Gastrocnemius medialis (tissue), 4 donors: Measurements from ENCODE around the gene BBX. TPM values are rescaled to one million over a fixed set of nuclear protein-coding genes. Genes with fewer than 3 reads are reported as not detected.

Experiments used
- ATAC-seq, 2 donors: fragments of 150-250 bp; one replicate each; pipeline ENCODE4 v1.9.1; 2016
- DNase-seq, 2 donors: peaks; one replicate each; pipeline ENCODE4 v3.0.0-alpha.2; 2019
- H3K27ac ChIP-seq, 4 donors: fragments of 200-600 bp; sonication (generic); 1 replicate in 1 of 4; 2 replicates in 3 of 4; pipeline ENCODE4 v1.5.1; 2016 to 2018; ENCODE audit warnings: mild to moderate bottlenecking in 2 of 4, moderate library complexity in 1 of 4
- H3K27me3 ChIP-seq, 3 donors: fragments of 200-600 bp; sonication (generic) in 2 of 3; 1 replicate in 1 of 3; 2 replicates in 2 of 3; pipeline versions ENCODE4 v1.5.1 to v1.6.0; 2016 to 2019; ENCODE audit warnings: mild to moderate bottlenecking in 1 of 3, moderate library complexity in 1 of 3
- H3K36me3 ChIP-seq, 2 donors: fragments of 200-600 bp; sonication (generic) in 1 of 2; one replicate each; pipeline ENCODE4 v1.5.1; 2017 to 2018
- H3K4me1 ChIP-seq, 2 donors: fragments of 200-600 bp; sonication (generic) in 1 of 2; one replicate each; pipeline ENCODE4 v1.5.1; 2016 to 2017; ENCODE audit warnings: mild to moderate bottlenecking in 2 of 2
- H3K4me3 ChIP-seq, 4 donors: fragments of 200-600 bp; sonication (generic) in 3 of 4; 1 replicate in 1 of 4; 2 replicates in 3 of 4; pipeline ENCODE4 v1.5.1; 2016 to 2019; ENCODE audit warnings: mild to moderate bottlenecking in 2 of 4
- H3K9me3 ChIP-seq, 3 donors: fragments of 200-600 bp; sonication (generic) in 2 of 3; 1 replicate in 1 of 3; 2 replicates in 2 of 3; pipeline ENCODE4 v1.5.1; 2016 to 2019
- POLR2A ChIP-seq, 2 donors: fragments of 450-650 bp; IDR thresholded peaks; one replicate each; pipeline ENCODE4 v1.6.1; 2017; ENCODE audit warnings: antibody characterized with exemption in 2 of 2, mild to moderate bottlenecking in 2 of 2, moderate library complexity in 2 of 2
- in situ Hi-C, 4 donors: fragments of 200-750 bp; cut with MboI; loops; one replicate each; pipeline versions ENCODE4 v1.15.0 to v1.8.0; 2017; ENCODE audit warnings: low sequenced_read_pairs in 4 of 4
- intact Hi-C: fragments of 100-400 bp; cut with DNase I; formaldehyde crosslinking; loops from one replicate; pipeline ENCODE4 v1.15.1; 2023; ENCODE audit warnings: low total_unique reads
- total RNA-seq, 4 donors: library from RNA; depleted of rRNA; stranded (reverse); fragments of >200 nt; gene quantifications; one replicate each; pipeline versions ENCODE4 v1.1.0 to v1.2.3, GENCODE V29; 2016
- TF ChIP-seq, protein P1 (sequence below), 5 experiments: fragments of 450-650 bp in 3 of 5; fragments of 200-600 bp in 2 of 5; sonication (generic) in 2 of 5; IDR thresholded peaks in 4 of 5; conservative IDR thresholded peaks in 1 of 5; 1 replicate in 4 of 5; 2 replicates in 1 of 5; pipeline ENCODE4 v1.5.1; 2016 to 2019; ENCODE audit warnings: antibody characterized with exemption in 5 of 5, mild to moderate bottlenecking in 3 of 5, moderate library complexity in 3 of 5

The BBX gene
- total RNA-seq, 4 donors from 2014 or later, result 15.2 to 48.3 (median 20.1) TPM

DNA sequence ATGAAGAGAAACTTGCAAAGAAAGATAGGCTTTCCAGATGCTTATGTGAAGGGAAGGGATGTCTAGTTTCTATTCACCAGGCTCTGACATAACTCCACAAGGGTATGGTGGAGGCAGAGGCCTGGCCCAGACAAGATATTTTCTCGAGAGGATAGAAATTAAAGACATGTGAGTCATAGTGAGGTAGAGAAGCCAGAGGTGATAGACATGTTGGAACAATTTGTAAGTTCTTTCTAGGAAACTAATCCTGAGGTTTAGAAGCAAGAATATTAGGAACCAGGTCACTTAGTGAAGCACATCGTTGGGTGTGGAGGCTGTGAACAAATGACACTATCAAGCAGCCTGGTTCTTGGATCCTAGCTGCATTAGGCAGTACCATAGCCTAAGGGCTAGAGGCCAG, 176.9 kb downstream of the BBX start:
- TF ChIP-seq, protein P1, sequence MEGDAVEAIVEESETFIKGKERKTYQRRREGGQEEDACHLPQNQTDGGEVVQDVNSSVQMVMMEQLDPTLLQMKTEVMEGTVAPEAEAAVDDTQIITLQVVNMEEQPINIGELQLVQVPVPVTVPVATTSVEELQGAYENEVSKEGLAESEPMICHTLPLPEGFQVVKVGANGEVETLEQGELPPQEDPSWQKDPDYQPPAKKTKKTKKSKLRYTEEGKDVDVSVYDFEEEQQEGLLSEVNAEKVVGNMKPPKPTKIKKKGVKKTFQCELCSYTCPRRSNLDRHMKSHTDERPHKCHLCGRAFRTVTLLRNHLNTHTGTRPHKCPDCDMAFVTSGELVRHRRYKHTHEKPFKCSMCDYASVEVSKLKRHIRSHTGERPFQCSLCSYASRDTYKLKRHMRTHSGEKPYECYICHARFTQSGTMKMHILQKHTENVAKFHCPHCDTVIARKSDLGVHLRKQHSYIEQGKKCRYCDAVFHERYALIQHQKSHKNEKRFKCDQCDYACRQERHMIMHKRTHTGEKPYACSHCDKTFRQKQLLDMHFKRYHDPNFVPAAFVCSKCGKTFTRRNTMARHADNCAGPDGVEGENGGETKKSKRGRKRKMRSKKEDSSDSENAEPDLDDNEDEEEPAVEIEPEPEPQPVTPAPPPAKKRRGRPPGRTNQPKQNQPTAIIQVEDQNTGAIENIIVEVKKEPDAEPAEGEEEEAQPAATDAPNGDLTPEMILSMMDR (IDR thresholded peaks at IDR 0.05 in 4 of 5, conservative IDR thresholded peaks at IDR 0.05 in 1 of 5), result no peak
- no peak for TF ChIP-seq POLR2A (IDR thresholded peaks at IDR 0.05)
- ATAC-seq (no peak), DNase-seq (no peak)
- Histone ChIP-seq H3K27ac (no peak overlapping the region), H3K36me3 (no peaks in the 10 kb centered on the region), H3K9me3 (no peaks in the 10 kb centered on the region), H3K4me3 (no peak overlapping the region), H3K4me1 (no peaks in the 10 kb centered on the region), H3K27me3 (no peaks in the 10 kb centered on the region)
- intact Hi-C loops (no loop called here), in situ Hi-C loops (no loop called here)

DNA sequence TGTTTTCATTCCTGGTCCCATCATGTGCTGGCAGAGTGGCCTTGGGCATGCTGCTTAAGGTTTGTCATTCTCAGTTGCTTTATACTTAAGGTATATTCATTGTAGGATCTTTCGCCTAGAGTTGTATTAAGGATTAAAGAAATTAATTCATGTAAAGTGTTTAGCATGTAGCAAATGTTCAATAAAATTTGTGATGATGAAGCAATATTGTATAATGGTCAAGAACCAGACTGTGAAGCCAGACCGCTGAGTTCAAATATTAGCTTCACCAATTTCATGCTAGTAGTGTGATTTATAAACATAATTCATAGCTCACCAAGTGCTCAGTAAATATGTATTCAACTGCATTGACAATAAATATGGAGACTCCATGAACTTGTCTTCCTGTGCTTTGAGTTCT, 178.5 kb downstream of the BBX start:
- Histone ChIP-seq H3K4me1 (no peaks in the 10 kb centered on the region), H3K4me3 (no peak overlapping the region), H3K27me3 (no peaks in the 10 kb centered on the region), H3K36me3 (no peaks in the 10 kb centered on the region), H3K27ac (no peak overlapping the region), H3K9me3 (no peaks in the 10 kb centered on the region)
- no peak for ATAC-seq
- in situ Hi-C loops, result no loop called here
- no peak for DNase-seq
- TF ChIP-seq, protein P1 (IDR thresholded peaks at IDR 0.05 in 4 of 5, conservative IDR thresholded peaks at IDR 0.05 in 1 of 5), result no peak
- TF ChIP-seq POLR2A (IDR thresholded peaks at IDR 0.05), result no peak
- intact Hi-C loops, result no loop called here

DNA sequence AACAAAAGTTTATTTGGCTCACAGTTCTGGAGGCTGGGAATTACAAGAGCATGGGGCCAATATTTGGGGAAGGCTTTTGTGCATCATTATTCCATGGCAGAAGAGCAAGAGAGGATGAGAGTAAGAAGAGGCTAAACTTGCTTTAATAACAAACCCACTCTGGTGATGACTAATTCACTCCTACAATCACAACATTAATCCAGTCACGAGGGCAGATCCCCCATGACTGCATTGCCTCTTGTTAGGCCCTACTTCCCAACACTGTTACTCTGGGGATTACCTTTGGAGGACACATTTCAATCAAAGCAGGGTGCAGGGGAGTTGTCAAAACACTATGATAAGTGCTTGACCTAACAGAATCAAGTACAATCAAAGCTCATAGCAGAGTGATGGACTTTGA, 181.7 kb downstream of the BBX start:
- in situ Hi-C loops, result no loop called here
- no peaks in the 10 kb centered on the region for H3K4me1 ChIP-seq

DNA sequence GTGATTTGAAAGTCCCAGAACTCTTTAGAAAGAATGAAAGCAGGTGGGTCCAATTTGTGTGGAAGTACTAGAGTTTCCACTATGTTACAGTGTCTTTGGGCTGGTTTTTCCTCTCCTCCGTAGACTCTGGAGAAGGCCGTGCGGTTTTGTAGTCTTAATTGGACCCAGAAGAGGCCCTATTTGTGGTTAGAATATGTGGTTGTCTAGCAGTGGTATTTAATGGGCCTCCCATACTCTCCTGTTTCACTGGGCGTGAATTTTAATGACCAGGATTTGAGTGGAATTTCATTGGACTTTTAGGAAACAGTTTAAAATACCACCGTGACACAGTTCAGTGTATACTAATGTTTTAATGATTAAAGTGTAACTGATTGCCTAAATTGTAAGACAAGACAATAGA, 182.3 kb downstream of the BBX start:
- no peak for TF ChIP-seq POLR2A (IDR thresholded peaks at IDR 0.05)
- TF ChIP-seq, protein P1 (IDR thresholded peaks at IDR 0.05 in 4 of 5, conservative IDR thresholded peaks at IDR 0.05 in 1 of 5), result no peak
- intact Hi-C loops, result no loop called here
- no peak overlapping the region for H3K4me3 ChIP-seq

More for the DNA sequence above, 181.7 kb downstream of the BBX start:
- ATAC-seq (no peak), DNase-seq (no peak)
- H3K27me3 ChIP-seq, result no peaks in the 10 kb centered on the region
- no peak for TF ChIP-seq POLR2A (IDR thresholded peaks at IDR 0.05)
- TF ChIP-seq, protein P1 (IDR thresholded peaks at IDR 0.05 in 4 of 5, conservative IDR thresholded peaks at IDR 0.05 in 1 of 5), result no peak
- intact Hi-C loops, result no loop called here
- no peaks in the 10 kb centered on the region for H3K9me3 ChIP-seq
- no peak overlapping the region for H3K4me3 ChIP-seq
- H3K36me3 ChIP-seq, result no peaks in the 10 kb centered on the region
- no peak overlapping the region for H3K27ac ChIP-seq

DNA sequence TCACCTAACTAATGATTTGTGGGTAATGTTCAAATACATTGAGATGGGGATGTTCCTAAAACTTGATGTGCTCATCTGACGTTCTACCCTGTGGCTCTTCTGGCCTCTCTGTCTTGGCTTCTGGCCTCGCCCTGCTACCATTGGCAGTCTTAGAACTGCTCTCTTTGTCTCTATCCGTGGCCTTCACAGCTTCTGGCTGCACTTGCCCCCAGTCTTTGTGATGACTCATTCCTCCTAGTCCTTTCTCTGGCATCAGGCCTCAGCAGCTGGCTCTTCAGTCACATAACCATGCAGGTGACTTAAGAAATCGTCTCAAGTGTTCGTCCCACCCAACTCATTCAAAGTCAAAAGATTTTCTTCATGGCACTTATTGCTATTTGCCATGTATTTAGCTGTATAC, 188.1 kb downstream of the BBX start:
- no peaks in the 10 kb centered on the region for H3K36me3 ChIP-seq
- peak; percentile 66 to 88 for DNase-seq
- no peaks in the 10 kb centered on the region for H3K27me3 ChIP-seq
- H3K4me3 ChIP-seq, result no peak overlapping the region
- in situ Hi-C loops, result no loop called here
- H3K27ac ChIP-seq, result peak overlapping the region; percentile 27 to 60 (median 58)
- no peak for TF ChIP-seq POLR2A (IDR thresholded peaks at IDR 0.05)
- TF ChIP-seq, protein P1 (IDR thresholded peaks at IDR 0.05 in 4 of 5, conservative IDR thresholded peaks at IDR 0.05 in 1 of 5), result no peak
- ATAC-seq, result peak; percentile 99 to 100
- peaks cover 6 to 10% of the 10 kb centered on the region in 2 donors for H3K4me1 ChIP-seq
- no peaks in the 10 kb centered on the region for H3K9me3 ChIP-seq
- intact Hi-C loops, result no loop called here

More for the DNA sequence above, 182.3 kb downstream of the BBX start:
- in situ Hi-C loops, result no loop called here
- H3K27me3 ChIP-seq, result no peaks in the 10 kb centered on the region
- DNase-seq (no peak), ATAC-seq (no peak)
- H3K27ac ChIP-seq, result no peak overlapping the region
- no peaks in the 10 kb centered on the region for H3K4me1 ChIP-seq
- H3K36me3 ChIP-seq, result no peaks in the 10 kb centered on the region
- no peaks in the 10 kb centered on the region for H3K9me3 ChIP-seq
